Spleen (tissue), 11 donors: ENCODE results near the gene OLA1. TPM values are rescaled to one million over a fixed set of nuclear protein-coding genes. Genes with fewer than 3 reads are reported as not detected.
A peak's percentile ranks its signal among the peaks of the same experiment; 100 is the strongest.

Source experiments
- DNase-seq: peaks from one replicate; pipeline ENCODE4 v3.0.0-alpha.2; 2020
- H3K27ac ChIP-seq, 8 donors: fragments of 200-600 bp; sonication (generic) in 7 of 8; 1 replicate in 4 of 8; 2 replicates in 4 of 8; pipeline versions ENCODE4 v1.5.0 to v1.8.0; 2016 to 2021; ENCODE audit warnings: inconsistent platforms in 4 of 8, mild to moderate bottlenecking in 4 of 8, moderate library complexity in 1 of 8
- H3K27me3 ChIP-seq, 7 donors: fragments of 200-600 bp; sonication (generic) in 6 of 7; replicated peaks in 1 of 7; 1 replicate in 4 of 7; 2 replicates in 3 of 7; pipeline versions ENCODE4 v1.5.0 to v1.8.0; 2016 to 2021; ENCODE audit warnings: inconsistent platforms in 3 of 7, mild to moderate bottlenecking in 1 of 7
- H3K36me3 ChIP-seq, 6 donors: fragments of 200-600 bp; sonication (generic) in 5 of 6; 1 replicate in 4 of 6; 2 replicates in 2 of 6; pipeline versions ENCODE4 v1.5.0 to v1.8.0; 2016 to 2021; ENCODE audit warnings: inconsistent platforms in 2 of 6
- H3K4me1 ChIP-seq, 6 donors: fragments of 200-600 bp; sonication (generic) in 5 of 6; 1 replicate in 3 of 6; 2 replicates in 3 of 6; pipeline versions ENCODE4 v1.5.0 to v1.8.0; 2016 to 2021; ENCODE audit warnings: inconsistent platforms in 3 of 6
- H3K4me3 ChIP-seq, 8 donors: fragments of 200-600 bp; sonication (generic) in 7 of 8; 1 replicate in 4 of 8; 2 replicates in 4 of 8; pipeline versions ENCODE4 v1.5.0 to v1.8.0; 2016 to 2021; ENCODE audit warnings: inconsistent platforms in 4 of 8, mild to moderate bottlenecking in 4 of 8, moderate library complexity in 2 of 8
- H3K9me3 ChIP-seq, 8 donors: fragments of 200-600 bp; sonication (generic) in 7 of 8; 1 replicate in 4 of 8; 2 replicates in 4 of 8; pipeline versions ENCODE4 v1.5.0 to v1.8.0; 2016 to 2021; ENCODE audit warnings: inconsistent platforms in 4 of 8
- POLR2A ChIP-seq, 3 donors: fragments of 450-650 bp; IDR thresholded peaks; one replicate each; pipeline ENCODE4 v1.5.1; 2017; ENCODE audit warnings: antibody characterized with exemption in 3 of 3, mild to moderate bottlenecking in 1 of 3
- POLR2AphosphoS5 ChIP-seq, 3 donors: sonication (generic); formaldehyde crosslinking; IDR thresholded peaks; one replicate each; pipeline ENCODE4 v1.5.1; 2017; ENCODE audit warnings: antibody characterized with exemption in 3 of 3
- WGBS, 5 donors: extraction: QIAGEN DNeasy Blood & Tissue Kit in 3 of 5; methylation state at CpG; one replicate each; pipeline versions ENCODE4 v1.1.5 to v1.1.7; 2013 to 2018; 5-methylcytosine and 5-hydroxymethylcytosine counted together
- intact Hi-C: fragments of 100-400 bp; cut with DNase I; formaldehyde crosslinking; loops from one replicate; pipeline ENCODE4 v1.15.0; 2023; ENCODE audit warnings: low total_unique reads
- polyA plus RNA-seq, 3 donors: library from polyadenylated mRNA; stranded (reverse); fragments of 200-250 nt; gene quantifications; one replicate each; pipeline ENCODE4 v1.2.1, GENCODE V29; 2013
- total RNA-seq, 7 donors: library from RNA; depleted of rRNA in 3 of 7; stranded (reverse); fragments of >200 nt in 3 of 7; fragmentation: NEBNext Ultra II Directional in 4 of 7; extraction: Animal tissue kit (Norgen Biotek cat#: 25700) in 4 of 7; gene quantifications; one replicate each; pipeline versions ENCODE4 v1.1.0 to v1.2.1, GENCODE V29; 2016 to 2021
- TF ChIP-seq, protein P1 (sequence below), 11 experiments: fragments of 200-600 bp in 7 of 11; fragments of 450-650 bp in 4 of 11; sonication (generic) in 4 of 11; IDR thresholded peaks in 8 of 11; conservative IDR thresholded peaks in 3 of 11; 1 replicate in 7 of 11; 2 replicates in 4 of 11; pipeline versions ENCODE4 v1.4.0 to v1.8.0; 2016 to 2021; ENCODE audit warnings: antibody characterized with exemption in 11 of 11, inconsistent platforms in 4 of 11, mild to moderate bottlenecking in 1 of 11
- donor health status: healthy with polysubstance abuse.
- donor health status: DM: no; HTN: no; CAD: no; lungs with moderate emphysema.
- donor health status: DM: no; HTN: no; CAD: no.
- donor health status: Bipolar disorder and iron deficiency.
- donor health status: healthy.
- donor health status: DM: no; HTN: no; CAD: no.
- donor health status: DM: yes; HTN: yes; CAD: no.

The OLA1 gene
- total and polyA plus RNA-seq, 10 donors, result 35.0 to 66.0 (median 42.0) TPM

- TF ChIP-seq, protein P1, sequence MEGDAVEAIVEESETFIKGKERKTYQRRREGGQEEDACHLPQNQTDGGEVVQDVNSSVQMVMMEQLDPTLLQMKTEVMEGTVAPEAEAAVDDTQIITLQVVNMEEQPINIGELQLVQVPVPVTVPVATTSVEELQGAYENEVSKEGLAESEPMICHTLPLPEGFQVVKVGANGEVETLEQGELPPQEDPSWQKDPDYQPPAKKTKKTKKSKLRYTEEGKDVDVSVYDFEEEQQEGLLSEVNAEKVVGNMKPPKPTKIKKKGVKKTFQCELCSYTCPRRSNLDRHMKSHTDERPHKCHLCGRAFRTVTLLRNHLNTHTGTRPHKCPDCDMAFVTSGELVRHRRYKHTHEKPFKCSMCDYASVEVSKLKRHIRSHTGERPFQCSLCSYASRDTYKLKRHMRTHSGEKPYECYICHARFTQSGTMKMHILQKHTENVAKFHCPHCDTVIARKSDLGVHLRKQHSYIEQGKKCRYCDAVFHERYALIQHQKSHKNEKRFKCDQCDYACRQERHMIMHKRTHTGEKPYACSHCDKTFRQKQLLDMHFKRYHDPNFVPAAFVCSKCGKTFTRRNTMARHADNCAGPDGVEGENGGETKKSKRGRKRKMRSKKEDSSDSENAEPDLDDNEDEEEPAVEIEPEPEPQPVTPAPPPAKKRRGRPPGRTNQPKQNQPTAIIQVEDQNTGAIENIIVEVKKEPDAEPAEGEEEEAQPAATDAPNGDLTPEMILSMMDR (IDR thresholded peaks at IDR 0.05 in 8 of 11, conservative IDR thresholded peaks at IDR 0.05 in 3 of 11), result no peak
- TF ChIP-seq POLR2AphosphoS5 (IDR thresholded peaks at IDR 0.05), result no peak
- no peak for TF ChIP-seq POLR2A (IDR thresholded peaks at IDR 0.05)
- WGBS, 5 donors, result 91 to 97% (median 92%) methylated on average over 2 of the region's 2 CpGs
- Histone ChIP-seq H3K27ac (peak overlapping the region in 1 of 8 donors; percentile 92), H3K4me3 (no peak overlapping the region), H3K27me3 (no peaks in the 10 kb centered on the region), H3K4me1 (peaks cover 0 to 52% (median 22%) of the 10 kb centered on the region in 6 donors), H3K9me3 (no peaks in the 10 kb centered on the region), H3K36me3 (no peaks in the 10 kb centered on the region)
- intact Hi-C loops, result no loop called here
- DNase-seq, result no peak
Measured at GRCh38 chr2:174033163-174033550, 215.2 kb downstream of the OLA1 start.

DNA sequence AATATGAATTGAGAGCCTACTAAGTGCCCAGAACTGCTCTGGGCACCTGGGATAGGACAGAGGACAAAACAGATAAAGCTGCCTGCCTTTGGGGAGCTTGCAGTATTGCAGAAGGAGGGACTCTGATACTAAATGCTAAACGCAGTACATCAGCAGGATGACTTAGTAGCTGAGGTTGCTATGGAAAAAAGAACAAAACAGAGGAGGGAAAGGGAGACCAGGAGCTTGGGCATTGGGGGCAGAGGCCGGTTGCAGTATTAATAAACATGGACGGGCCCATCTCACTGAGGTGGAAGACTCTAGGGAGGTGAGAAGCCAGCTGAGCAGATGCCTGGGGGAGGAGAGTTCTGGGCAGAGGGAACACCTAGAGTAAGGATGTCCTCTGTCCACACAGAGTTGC is 217.1 kb downstream of the OLA1 start:
- Histone ChIP-seq H3K9me3 (no peaks in the 10 kb centered on the region), H3K4me1 (peaks cover 0 to 55% (median 17%) of the 10 kb centered on the region in 6 donors), H3K27me3 (no peaks in the 10 kb centered on the region), H3K27ac (peak overlapping the region in 6 of 8 donors; percentile 51 to 92 (median 79)), H3K36me3 (no peaks in the 10 kb centered on the region), H3K4me3 (peak overlapping the region in 1 of 8 donors; percentile 43)
- DNase-seq, result no peak
- 79 to 88% (median 85%) methylated on average over 3 of the region's 3 CpGs for WGBS, 5 donors
- intact Hi-C loops, result no loop called here
- TF ChIP-seq POLR2A (IDR thresholded peaks at IDR 0.05) (no peak), POLR2AphosphoS5 (IDR thresholded peaks at IDR 0.05) (no peak)
- TF ChIP-seq, protein P1 (IDR thresholded peaks at IDR 0.05 in 8 of 11, conservative IDR thresholded peaks at IDR 0.05 in 3 of 11), result no peak

DNA sequence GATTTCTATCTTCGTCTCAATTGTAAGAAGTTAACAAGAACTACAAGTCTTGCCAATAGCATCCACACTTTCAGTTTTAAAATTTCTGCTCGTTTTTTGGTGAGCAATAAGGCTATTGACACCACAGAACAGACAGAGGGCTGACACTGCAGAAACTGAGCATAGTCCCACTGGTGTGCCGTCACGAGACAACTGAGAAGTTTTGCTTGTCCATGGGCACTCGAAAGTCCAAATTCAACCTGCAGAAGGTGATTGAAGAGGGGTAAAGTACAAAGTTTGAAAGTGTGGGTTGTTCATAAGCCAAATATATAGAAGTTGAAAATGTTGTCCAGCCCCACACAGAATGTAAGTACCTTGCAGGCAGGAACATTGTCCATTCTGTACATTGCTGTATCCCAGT is 219.4 kb downstream of the OLA1 start:
- no peak for TF ChIP-seq POLR2A (IDR thresholded peaks at IDR 0.05)
- TF ChIP-seq, protein P1 (IDR thresholded peaks at IDR 0.05 in 8 of 11, conservative IDR thresholded peaks at IDR 0.05 in 3 of 11), result no peak
- no peak for TF ChIP-seq POLR2AphosphoS5 (IDR thresholded peaks at IDR 0.05)
- H3K27ac ChIP-seq, result no peak overlapping the region
- H3K27me3 ChIP-seq, result no peaks in the 10 kb centered on the region
- intact Hi-C loops, result no loop called here
- 67 to 79% (median 73%) methylated on average over 5 of the region's 5 CpGs for WGBS, 5 donors
- no peak for DNase-seq
- H3K4me3 ChIP-seq, result no peak overlapping the region
- H3K36me3 ChIP-seq, result no peaks in the 10 kb centered on the region
- no peaks in the 10 kb centered on the region for H3K9me3 ChIP-seq
- peaks cover 0 to 71% (median 21%) of the 10 kb centered on the region in 6 donors for H3K4me1 ChIP-seq

- intact Hi-C loops, result no loop called here
- Histone ChIP-seq H3K27me3 (no peaks in the 10 kb centered on the region), H3K36me3 (no peaks in the 10 kb centered on the region), H3K4me1 (peaks cover 0 to 76% (median 25%) of the 10 kb centered on the region in 6 donors), H3K4me3 (no peak overlapping the region), H3K27ac (peak overlapping the region in 4 of 8 donors; percentile 3 to 33 (median 16)), H3K9me3 (no peaks in the 10 kb centered on the region)
- no peak for TF ChIP-seq POLR2A (IDR thresholded peaks at IDR 0.05)
- TF ChIP-seq, protein P1 (IDR thresholded peaks at IDR 0.05 in 8 of 11, conservative IDR thresholded peaks at IDR 0.05 in 3 of 11), result no peak
- no peak for TF ChIP-seq POLR2AphosphoS5 (IDR thresholded peaks at IDR 0.05)
- WGBS, 5 donors, result 43 to 64% (median 57%) methylated on average over 3 of the region's 3 CpGs
- no peak for DNase-seq
Measured at GRCh38 chr2:174027956-174028355, 220.4 kb downstream of the OLA1 start.
